Activated CD4-positive, alpha-beta T cell treated with anti-CD3 and anti-CD28 coated beads, Interleukin-2, amount 10 ng/mL, durations not matched to agents 24 days and 14 days (primary cell): ENCODE measurements around the gene KRTCAP3. TPM values are rescaled to one million over a fixed set of nuclear protein-coding genes. Genes with fewer than 3 reads are reported as not detected.
A peak's percentile ranks its signal among the peaks of the same experiment; 100 is the strongest.
"Not testable (repeated sequence)": the region's sequence is repeated elsewhere in the genome, so short reads cannot be mapped to it uniquely, and the experiment has no call there.

Experiments
- DNase-seq: peaks from one replicate; pipeline ENCODE4 v3.0.0; 2022
- H3K27ac Mint-ChIP-seq: one replicate; pipeline ENCODE4 v1.8.0; 2022; ENCODE audit warnings: mild to moderate bottlenecking, mixed read lengths
- H3K27me3 Mint-ChIP-seq: one replicate; pipeline ENCODE4 v1.8.0; 2022; ENCODE audit warnings: mixed read lengths
- H3K36me3 Mint-ChIP-seq: one replicate; pipeline ENCODE4 v1.8.0; 2022; ENCODE audit warnings: low read depth, mild to moderate bottlenecking, mixed read lengths
- H3K4me1 Mint-ChIP-seq: one replicate; pipeline ENCODE4 v1.8.0; 2021; ENCODE audit warnings: mixed read lengths
- H3K4me3 Mint-ChIP-seq: one replicate; pipeline ENCODE4 v1.8.0; 2022; ENCODE audit warnings: mild to moderate bottlenecking, moderate library complexity, mixed read lengths
- H3K9me3 Mint-ChIP-seq: one replicate; pipeline ENCODE4 v1.8.0; 2021; ENCODE audit warnings: mixed read lengths
- intact Hi-C: fragments of 100-400 bp; cut with micrococcal nuclease; formaldehyde crosslinking; loops from one replicate; pipeline ENCODE4 v1.15.1; 2023
- total RNA-seq: library from RNA; stranded (reverse); gene quantifications from 2 replicates; pipeline ENCODE4 v1.2.3, GENCODE V29; 2022

KRTCAP3 gene
- total RNA-seq, 1 donor from 2014 or later: 4.6 TPM

GRCh38 chr2:27422958-27423357 is 19.2 kb upstream of the KRTCAP3 start:
- H3K4me3 Mint-ChIP-seq: no peak overlapping the region
- no peak overlapping the region for H3K27ac Mint-ChIP-seq
- peaks cover 5% of the 10 kb centered on the region for H3K4me1 Mint-ChIP-seq
- intact Hi-C loops: no loop called here
- H3K9me3 Mint-ChIP-seq: no peaks in the 10 kb centered on the region
- H3K27me3 Mint-ChIP-seq: peaks cover 7% of the 10 kb centered on the region
- DNase-seq: no peak
- H3K36me3 Mint-ChIP-seq: no peaks in the 10 kb centered on the region

- H3K4me3 Mint-ChIP-seq, DNase-seq, H3K27me3 Mint-ChIP-seq, H3K36me3 Mint-ChIP-seq, H3K9me3 Mint-ChIP-seq, H3K27ac Mint-ChIP-seq: not testable (repeated sequence)
- intact Hi-C loops: loop anchor here (5.0 kb wide), 2 partner anchors 208 to 257 kb away; partner anchors contain the start of gene CAD
- peaks cover 15% of the 10 kb centered on the region for H3K4me1 Mint-ChIP-seq
These were observed 17.1 kb upstream of the KRTCAP3 start for GRCh38 chr2:27425039-27425438.

GRCh38 chr2:27427863-27428212 is 14.3 kb upstream of the KRTCAP3 start:
- peaks cover 5% of the 10 kb centered on the region for H3K36me3 Mint-ChIP-seq
- peaks cover 2% of the 10 kb centered on the region for H3K27me3 Mint-ChIP-seq

DNA sequence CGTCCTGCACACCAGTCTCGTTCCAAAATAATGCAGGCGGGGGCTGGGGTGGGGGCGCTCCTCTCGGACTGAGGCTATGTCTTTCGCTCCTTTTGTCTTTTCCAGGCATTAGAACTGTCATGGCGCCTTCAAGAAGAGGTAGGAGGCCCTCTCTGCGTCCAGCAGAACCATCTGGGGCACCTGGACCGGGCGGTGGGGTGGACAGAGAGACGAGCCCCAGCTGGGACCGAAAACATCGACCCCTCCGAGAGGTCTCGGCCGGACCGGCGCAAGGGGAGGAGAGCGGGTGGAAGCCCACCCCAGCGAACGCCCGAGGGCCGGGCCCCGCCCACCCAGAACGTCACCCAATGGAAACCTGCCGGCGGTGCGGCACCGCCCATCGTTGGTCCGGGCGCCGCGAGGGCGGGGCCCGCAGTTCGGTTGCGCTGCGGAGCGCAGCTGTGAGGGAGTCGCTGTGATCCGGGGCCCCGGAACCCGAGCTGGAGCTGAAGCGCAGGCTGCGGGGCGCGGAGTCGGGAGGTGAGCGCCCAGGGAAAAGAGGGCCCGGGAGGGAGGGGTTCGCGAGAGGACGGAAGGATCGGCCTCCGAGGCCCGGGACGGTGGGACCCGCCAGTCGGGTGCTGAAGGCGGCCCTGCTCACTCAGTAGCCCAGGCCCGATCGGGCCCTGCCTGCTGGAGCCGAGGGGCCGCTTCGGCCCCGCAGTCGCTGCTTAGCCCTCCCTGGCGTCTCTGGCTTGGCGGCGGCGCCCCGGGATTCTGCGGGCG is 13.8 kb upstream of the KRTCAP3 start, which contains the start of gene NRBP1:
NRBP1 (plus strand) TSS at position 419 of the 765 bp plus-strand sequence. CDS start 4,643 bp downstream, outside the sequence.
- peaks cover 2% of the 10 kb centered on the region for H3K27me3 Mint-ChIP-seq
- intact Hi-C loops: loop anchor here (1.0 to 5.0 kb wide), 9 partner anchors 19 to 964 kb away; partner anchors contain the start of genes CAD, EIF2B4, FOSL2 and GTF3C2
- no peaks in the 10 kb centered on the region for H3K9me3 Mint-ChIP-seq
- peak within 1 kb of the TSS; percentile 99 for H3K27ac Mint-ChIP-seq
- DNase-seq: peak; percentile 99
- peaks cover 10% of the 10 kb centered on the region for H3K36me3 Mint-ChIP-seq
- peak within 1 kb of the TSS; percentile 97 for H3K4me3 Mint-ChIP-seq
- H3K4me1 Mint-ChIP-seq: peaks cover 28% of the 10 kb centered on the region

More at GRCh38 chr2:27427863-27428212, 14.3 kb upstream of the KRTCAP3 start:
- Mint-ChIP-seq H3K4me3 (peak overlapping the region; percentile 97), H3K4me1 (peaks cover 25% of the 10 kb centered on the region), H3K9me3 (no peaks in the 10 kb centered on the region), H3K27ac (peak overlapping the region; percentile 99)
- intact Hi-C loops: loop anchor here (1.0 to 5.0 kb wide), 9 partner anchors 19 to 965 kb away; partner anchors contain the start of genes CAD, EIF2B4, FOSL2 and GTF3C2
- DNase-seq: no peak

DNA sequence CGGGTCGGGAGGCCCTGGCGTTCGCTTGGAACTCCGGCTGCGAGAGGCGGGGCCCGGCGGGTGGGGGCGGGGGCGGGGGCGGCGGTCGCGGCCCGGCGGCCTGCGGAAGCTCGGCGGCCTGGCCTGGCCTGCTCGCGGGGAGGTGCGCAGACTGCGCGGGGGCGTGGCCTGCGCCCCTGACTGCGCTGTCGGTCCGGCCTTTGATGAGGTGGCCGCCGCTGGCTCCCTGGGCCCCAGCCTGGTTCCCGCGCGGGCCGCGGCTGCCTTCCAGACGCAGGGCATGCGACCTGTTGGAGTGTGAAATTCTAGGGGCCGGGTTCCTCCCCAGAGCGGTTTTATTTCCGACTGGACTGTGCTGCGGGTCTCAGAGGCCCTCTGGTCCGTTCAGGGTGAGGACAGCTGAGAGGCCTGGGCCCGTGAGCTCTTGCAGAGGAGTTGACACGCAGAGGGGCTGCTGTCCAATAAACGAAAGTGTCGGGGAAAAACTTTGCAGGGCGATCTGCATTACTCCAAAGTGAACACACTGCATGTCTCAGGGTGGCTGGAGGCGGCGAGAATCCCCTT is 13.1 kb upstream of the KRTCAP3 start:
- peaks cover 31% of the 10 kb centered on the region for H3K4me1 Mint-ChIP-seq
- no peaks in the 10 kb centered on the region for H3K27me3 Mint-ChIP-seq
- intact Hi-C loops: loop anchor here (1.0 to 5.0 kb wide), 9 partner anchors 20 to 964 kb away; partner anchors contain the start of genes CAD, EIF2B4, FOSL2 and GTF3C2
- H3K36me3 Mint-ChIP-seq: peaks cover 17% of the 10 kb centered on the region
- peak overlapping the region; percentile 97 for H3K4me3 Mint-ChIP-seq
- H3K27ac Mint-ChIP-seq: peak overlapping the region; percentile 93
- DNase-seq: peak; percentile 94
- H3K9me3 Mint-ChIP-seq: no peaks in the 10 kb centered on the region

DNA sequence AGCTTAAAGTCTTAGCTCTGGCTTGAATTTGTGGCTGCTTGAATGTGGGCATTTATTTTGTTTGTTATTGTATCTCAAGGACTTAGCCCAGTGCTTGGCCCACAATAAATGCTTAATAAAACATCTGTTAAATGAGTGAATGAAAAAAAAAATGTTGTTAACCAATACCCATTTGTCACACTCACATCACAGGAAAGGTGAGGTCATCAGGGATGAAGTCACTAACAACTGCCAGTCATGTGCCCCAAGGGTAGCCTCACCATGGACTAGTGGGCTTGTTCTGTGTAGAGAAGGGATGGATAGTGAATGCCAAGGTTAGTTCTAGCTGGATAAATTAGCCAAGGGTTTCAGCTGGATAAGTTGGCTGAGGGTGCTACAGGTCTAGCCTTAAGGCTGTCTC is 10.8 kb upstream of the KRTCAP3 start:
- Mint-ChIP-seq H3K4me1 (peaks cover 31% of the 10 kb centered on the region), H3K36me3 (peaks cover 40% of the 10 kb centered on the region), H3K9me3 (no peaks in the 10 kb centered on the region), H3K27me3 (no peaks in the 10 kb centered on the region), H3K27ac (peak overlapping the region; percentile 93), H3K4me3 (peak overlapping the region; percentile 77)
- intact Hi-C loops: no loop called here
- peak; percentile 77 for DNase-seq

DNA sequence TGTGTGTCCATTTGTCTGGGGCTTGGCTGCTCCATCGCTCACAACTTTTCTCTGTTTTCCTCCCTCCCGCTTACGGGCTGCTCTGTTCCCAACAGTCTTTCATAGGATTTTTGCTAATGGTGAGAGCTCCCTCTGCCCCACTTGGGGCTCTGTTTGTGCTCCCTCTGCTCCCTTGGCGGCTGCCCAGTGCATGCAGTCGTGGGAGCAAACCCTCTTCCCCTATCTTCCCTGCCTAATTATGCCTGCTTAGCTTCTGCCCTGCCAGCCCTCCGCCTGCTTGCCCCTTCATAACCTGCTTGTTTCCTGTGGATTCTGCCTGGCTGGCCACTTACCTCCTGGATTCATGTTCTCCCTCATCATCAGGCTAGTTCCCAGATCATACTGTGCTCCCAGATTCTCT is 6.6 kb upstream of the KRTCAP3 start:
- H3K27me3 Mint-ChIP-seq: no peaks in the 10 kb centered on the region
- no peak overlapping the region for H3K27ac Mint-ChIP-seq
- peaks cover 70% of the 10 kb centered on the region for H3K36me3 Mint-ChIP-seq
- peaks cover 11% of the 10 kb centered on the region for H3K4me1 Mint-ChIP-seq
- no peak for DNase-seq
- intact Hi-C loops: no loop called here
- no peak overlapping the region for H3K4me3 Mint-ChIP-seq
- no peaks in the 10 kb centered on the region for H3K9me3 Mint-ChIP-seq

- Mint-ChIP-seq H3K36me3 (peaks cover 53% of the 10 kb centered on the region), H3K27ac (peak overlapping the region; percentile 60), H3K4me3 (no peak overlapping the region), H3K9me3 (no peaks in the 10 kb centered on the region), H3K27me3 (no peaks in the 10 kb centered on the region), H3K4me1 (peaks cover 7% of the 10 kb centered on the region)
- no peak for DNase-seq
- intact Hi-C loops: no loop called here
These were observed 805 bp upstream of the KRTCAP3 start for GRCh38 chr2:27441226-27441926.

DNA sequence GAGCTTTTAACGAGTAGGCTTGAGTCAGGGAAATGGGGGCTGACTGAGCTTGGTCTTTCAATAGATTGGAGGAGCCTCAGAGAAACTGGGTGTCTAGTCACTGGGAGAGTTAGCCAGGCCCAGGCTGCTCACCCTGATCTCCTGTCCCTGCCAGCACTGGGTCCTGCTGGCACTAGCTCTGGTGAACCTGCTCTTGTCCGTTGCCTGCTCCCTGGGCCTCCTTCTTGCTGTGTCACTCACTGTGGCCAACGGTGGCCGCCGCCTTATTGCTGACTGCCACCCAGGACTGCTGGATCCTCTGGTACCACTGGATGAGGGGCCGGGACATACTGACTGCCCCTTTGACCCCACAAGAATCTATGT is 720 bp downstream of the KRTCAP3 start:
- intact Hi-C loops: no loop called here
- DNase-seq: no peak
- Mint-ChIP-seq H3K27me3 (no peaks in the 10 kb centered on the region), H3K9me3 (no peaks in the 10 kb centered on the region), H3K36me3 (peaks cover 42% of the 10 kb centered on the region), H3K4me1 (peaks cover 7% of the 10 kb centered on the region), H3K4me3 (no peak overlapping the region), H3K27ac (no peak overlapping the region)

DNA sequence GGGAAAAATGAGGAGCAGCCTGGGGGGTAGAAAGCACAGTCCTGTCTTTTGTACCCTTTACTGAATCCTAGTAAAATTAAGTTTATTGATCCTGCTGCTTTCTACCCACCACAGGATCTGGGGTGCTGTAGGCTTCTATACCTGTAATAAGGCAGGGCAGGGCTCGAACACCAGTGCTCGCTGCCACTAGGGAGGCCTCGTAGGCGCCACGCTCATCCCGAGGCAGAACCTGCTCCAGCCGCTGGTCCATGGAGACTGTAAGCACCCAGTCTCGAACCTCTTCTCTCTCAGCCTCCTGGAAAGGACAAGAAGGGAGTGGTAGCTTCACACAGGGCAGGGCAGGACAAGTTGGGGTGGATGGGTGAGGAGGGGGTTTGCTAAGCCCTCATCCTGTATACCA is 3.0 kb downstream of the KRTCAP3 start:
- no peak for DNase-seq
- H3K4me1 Mint-ChIP-seq: peaks cover 7% of the 10 kb centered on the region
- H3K27ac Mint-ChIP-seq: no peak overlapping the region
- no peaks in the 10 kb centered on the region for H3K9me3 Mint-ChIP-seq
- peaks cover 36% of the 10 kb centered on the region for H3K36me3 Mint-ChIP-seq
- intact Hi-C loops: no loop called here
- H3K27me3 Mint-ChIP-seq: no peaks in the 10 kb centered on the region
- H3K4me3 Mint-ChIP-seq: no peak overlapping the region

DNA sequence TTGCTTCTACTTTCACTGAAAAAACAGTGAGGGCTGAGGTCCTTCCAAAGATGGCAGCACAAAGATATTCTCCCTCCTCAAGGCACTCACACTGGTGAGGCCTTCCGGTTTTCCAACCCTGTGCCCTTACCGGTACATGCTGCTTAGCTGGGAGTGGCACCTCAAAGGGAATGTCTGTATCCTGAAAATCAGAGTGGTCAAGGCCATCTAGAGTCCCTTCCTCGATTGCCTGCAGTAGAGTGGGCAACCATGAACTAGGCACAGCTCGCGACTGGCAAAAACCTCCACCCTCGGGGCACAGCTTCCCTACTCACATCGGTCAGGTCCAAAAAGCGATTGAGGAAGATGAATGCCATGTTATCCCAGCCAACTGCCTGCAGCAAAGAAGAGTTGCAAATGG is 3.4 kb downstream of the KRTCAP3 start:
- Mint-ChIP-seq H3K36me3 (peaks cover 32% of the 10 kb centered on the region), H3K27me3 (no peaks in the 10 kb centered on the region), H3K9me3 (no peaks in the 10 kb centered on the region), H3K4me1 (peaks cover 7% of the 10 kb centered on the region), H3K27ac (peak overlapping the region; percentile 40), H3K4me3 (no peak overlapping the region)
- intact Hi-C loops: no loop called here
- DNase-seq: no peak

DNA sequence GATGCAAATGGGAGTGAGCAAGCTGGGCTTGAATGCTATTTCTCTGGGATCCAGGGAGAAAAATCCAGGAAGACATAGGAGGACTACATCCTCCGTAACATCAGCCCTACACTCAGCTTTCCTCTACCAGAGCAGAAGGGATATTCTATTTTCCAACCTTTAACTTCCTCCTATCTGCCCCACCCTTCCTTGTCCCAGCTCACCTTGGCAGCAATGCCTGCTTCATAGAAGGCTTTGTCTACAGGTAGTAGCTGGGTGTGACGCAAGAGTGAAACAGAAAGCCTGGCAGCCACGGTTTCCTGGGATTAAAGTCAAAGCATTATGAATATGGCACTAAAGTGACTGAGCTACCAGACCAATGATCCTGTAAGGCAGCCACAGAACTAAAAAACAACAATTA is 3.9 kb downstream of the KRTCAP3 start:
- no peaks in the 10 kb centered on the region for H3K27me3 Mint-ChIP-seq
- DNase-seq: peak; percentile 72
- no peak overlapping the region for H3K4me3 Mint-ChIP-seq
- H3K9me3 Mint-ChIP-seq: no peaks in the 10 kb centered on the region
- peaks cover 7% of the 10 kb centered on the region for H3K4me1 Mint-ChIP-seq
- peaks cover 29% of the 10 kb centered on the region for H3K36me3 Mint-ChIP-seq
- intact Hi-C loops: no loop called here
- H3K27ac Mint-ChIP-seq: no peak overlapping the region

GRCh38 chr2:27448381-27448780 is 6.2 kb downstream of the KRTCAP3 start:
- Mint-ChIP-seq H3K27ac (no peak overlapping the region), H3K27me3 (no peaks in the 10 kb centered on the region), H3K36me3 (peaks cover 18% of the 10 kb centered on the region), H3K4me1 (peaks cover 7% of the 10 kb centered on the region), H3K9me3 (no peaks in the 10 kb centered on the region), H3K4me3 (no peak overlapping the region)
- DNase-seq: no peak
- intact Hi-C loops: no loop called here

- H3K9me3 Mint-ChIP-seq: no peaks in the 10 kb centered on the region
- peaks cover under 1% of the 10 kb centered on the region for H3K4me1 Mint-ChIP-seq
- H3K27ac Mint-ChIP-seq: peak overlapping the region; percentile 9
- H3K27me3 Mint-ChIP-seq: no peaks in the 10 kb centered on the region
- intact Hi-C loops: no loop called here
- H3K4me3 Mint-ChIP-seq: no peak overlapping the region
- H3K36me3 Mint-ChIP-seq: peaks cover 14% of the 10 kb centered on the region
- no peak for DNase-seq
These were observed 8.9 kb downstream of the KRTCAP3 start for GRCh38 chr2:27451095-27451494.
